HCT116 (cell line): ENCODE data around the gene NF2. TPM values are rescaled to one million over a fixed set of nuclear protein-coding genes. Genes with fewer than 3 reads are reported as not detected.

Source experiments
- ATAC-seq: fragments of 200-7000 bp; cut with Tn5 transposase; 2 replicates; pipeline ENCODE4 v1.9.1; 2020; ENCODE audit warnings: mild to moderate bottlenecking, moderate library complexity
- BruUV-seq: library from RNA; stranded (reverse); fragments of 400-500 nt; replicated peaks from 2 replicates; lab custom pipeline; 2021; lab: Mats Ljungman, UMichigan
- CTCF ChIA-PET: fragments of 300-600 bp; sonication (Branson Sonifier 250); formaldehyde crosslinking; loops from one replicate; lab custom pipeline; 2021; ENCODE audit warnings: antibody characterized with exemption; lab: Charles Lee
- POLR2A ChIA-PET: fragments of 300-600, 350-600 bp; sonication (Branson Sonifier 250); formaldehyde crosslinking; loops from one replicate; lab custom pipeline; 2021; ENCODE audit warnings: antibody characterized with exemption; lab: Charles Lee
- RAD21 ChIA-PET, 2 experiments: fragments of 300-600 bp; sonication (Branson Sonifier 250); formaldehyde crosslinking; loops; one replicate each; lab custom pipeline; 2023; ENCODE audit warnings: low total read pairs in 2 of 2; ENCODE audit not compliant: uncharacterized antibody in 2 of 2, unreplicated experiment in 2 of 2, low non-redundant PET in 1 of 2; lab: Charles Lee
- DNase-seq: peaks from one replicate; pipeline ENCODE4 v3.0.0-alpha.2; 2010; ENCODE audit warnings: low read depth, low spot score
- H2AFZ ChIP-seq: fragments of 200-600 bp; shearing (Covaris generic), sonication (generic); 2 replicates; pipeline ENCODE4 v1.6.1; 2017; ENCODE audit warnings: low read depth, mixed run types, mixed read lengths, antibody characterized with exemption, low read length; ENCODE audit not compliant: poor library complexity, severe bottlenecking
- H3K27ac ChIP-seq: 2 replicates; pipeline ENCODE4 v1.5.1; 2012; ENCODE audit warnings: low read depth, low read length
- H3K27me3 ChIP-seq: fragments of 200-600 bp; sonication (generic); 2 replicates; pipeline ENCODE4 v1.6.1; 2016; ENCODE audit warnings: mixed run types, low read length, mixed read lengths; ENCODE audit not compliant: insufficient read depth
- H3K36me3 ChIP-seq, 2 experiments: fragments of 200-500 bp in 1 of 2; fragments of 200-600 bp in 1 of 2; sonication (Bioruptor generic) in 1 of 2; sonication (generic) in 1 of 2; 2 replicates each; pipeline versions ENCODE4 v1.5.1 to v1.6.1; 2014 to 2016; ENCODE audit warnings: low read length in 2 of 2, inconsistent platforms in 1 of 2, mixed read lengths in 1 of 2, mixed run types in 1 of 2; ENCODE audit not compliant: insufficient read depth in 2 of 2, control insufficient read depth in 1 of 2
- H3K4me1 ChIP-seq, 2 experiments: fragments of 200-600 bp in 1 of 2; sonication (generic) in 1 of 2; 2 replicates each; pipeline versions ENCODE4 v1.5.1 to v1.6.1; 2012 to 2017; ENCODE audit warnings: low read length in 2 of 2, inconsistent platforms in 1 of 2, mild to moderate bottlenecking in 1 of 2, mixed read lengths in 1 of 2, mixed run types in 1 of 2, moderate library complexity in 1 of 2; ENCODE audit not compliant: insufficient read depth in 2 of 2, control insufficient read depth in 1 of 2
- H3K4me2 ChIP-seq: fragments of 200-600 bp; sonication (generic); 2 replicates; pipeline ENCODE4 v1.6.1; 2017; ENCODE audit warnings: mixed run types, low read length, mixed read lengths
- H3K4me3 ChIP-seq, 2 experiments: fragments of 200-600 bp in 1 of 2; sonication (generic) in 1 of 2; replicated peaks in 1 of 2; 2 replicates each; pipeline ENCODE4 v1.5.1; 2011 to 2016; ENCODE audit warnings: low read length in 2 of 2, control low read depth in 1 of 2, low read depth in 1 of 2, mild to moderate bottlenecking in 1 of 2, mixed read lengths in 1 of 2, mixed run types in 1 of 2
- H3K79me2 ChIP-seq: fragments of 200-600 bp; sonication (generic); 2 replicates; pipeline ENCODE4 v1.6.1; 2017; ENCODE audit warnings: mild to moderate bottlenecking, mixed run types, low read length, moderate library complexity, mixed read lengths; ENCODE audit not compliant: insufficient read depth
- H3K9ac ChIP-seq: fragments of 200-600 bp; sonication (generic); 2 replicates; pipeline ENCODE4 v1.6.1; 2016; ENCODE audit warnings: low read length, mixed read lengths
- H3K9me2 ChIP-seq: fragments of 200-600 bp; sonication (generic), shearing (Covaris generic); 2 replicates; pipeline ENCODE4 v1.6.1; 2017; ENCODE audit warnings: mixed run types, mild to moderate bottlenecking, moderate library complexity; ENCODE audit not compliant: insufficient read depth
- H3K9me3 ChIP-seq, 2 experiments: fragments of 200-500 bp in 1 of 2; fragments of 200-600 bp in 1 of 2; sonication (Bioruptor generic) in 1 of 2; sonication (generic) in 1 of 2; 2 replicates each; pipeline ENCODE4 v1.6.1; 2014 to 2017; ENCODE audit warnings: low read length in 2 of 2, mixed read lengths in 2 of 2, inconsistent platforms in 1 of 2, low read depth in 1 of 2, mild to moderate bottlenecking in 1 of 2, mixed run types in 1 of 2, moderate library complexity in 1 of 2; ENCODE audit not compliant: control insufficient read depth in 1 of 2, insufficient read depth in 1 of 2
- H4K20me1 ChIP-seq: fragments of 200-600 bp; sonication (generic), shearing (Covaris generic); 2 replicates; pipeline ENCODE4 v1.6.1; 2017; ENCODE audit warnings: mixed run types, mild to moderate bottlenecking, moderate library complexity; ENCODE audit not compliant: insufficient read depth
- CEBPB ChIP-seq: IDR thresholded peaks from 2 replicates; pipeline ENCODE4 v1.6.1; 2012; ENCODE audit warnings: low read depth
- EGR1 ChIP-seq: IDR thresholded peaks from 2 replicates; pipeline ENCODE4 v1.6.1; 2012; ENCODE audit warnings: low read depth
- ELF1 ChIP-seq: IDR thresholded peaks from 2 replicates; pipeline ENCODE4 v1.6.1; 2012; ENCODE audit warnings: low read depth, borderline replicate concordance
- EZH2 ChIP-seq: fragments of 200-600 bp; sonication (generic); IDR thresholded peaks from 2 replicates; pipeline ENCODE4 v1.6.1; 2017; ENCODE audit warnings: antibody characterized with exemption, mixed run types
- POLR2A ChIP-seq: IDR thresholded peaks from 2 replicates; pipeline ENCODE4 v1.7.0; 2011; ENCODE audit warnings: borderline replicate concordance; ENCODE audit not compliant: insufficient read depth, insufficient read length; ENCODE audit errors: extremely low read depth
- SP1 ChIP-seq: IDR thresholded peaks from 2 replicates; pipeline ENCODE4 v1.6.1; 2012; ENCODE audit warnings: low read depth
- SRF ChIP-seq: IDR thresholded peaks from 2 replicates; pipeline ENCODE4 v1.6.1; 2012; ENCODE audit warnings: low read depth
- ZNF274 ChIP-seq: fragments of 200-500 bp; sonication (Bioruptor generic); IDR thresholded peaks from 2 replicates; pipeline ENCODE4 v1.6.1; 2014; ENCODE audit warnings: mild to moderate bottlenecking, low read depth, low read length, inconsistent platforms
- intact Hi-C: fragments of 100-400 bp; cut with micrococcal nuclease; formaldehyde crosslinking; loops from 2 replicates; pipeline ENCODE4 v1.10.0; 2022
- total RNA-seq: library from RNA; stranded (reverse); gene quantifications from one replicate; pipeline ENCODE4 v1.2.1, GENCODE V29; 2021; ENCODE audit not compliant: unreplicated experiment
- TF ChIP-seq, protein P1 (sequence below): IDR thresholded peaks from 2 replicates; pipeline ENCODE4 v1.6.1; 2012
- TF ChIP-seq, protein P2 (sequence below): IDR thresholded peaks from 2 replicates; pipeline ENCODE4 v1.6.1; 2011; ENCODE audit warnings: mild to moderate bottlenecking, low read length, moderate library complexity; ENCODE audit not compliant: insufficient replicate concordance; ENCODE audit errors: extremely low read depth
- TF ChIP-seq, protein P3 (sequence below): IDR thresholded peaks from 2 replicates; pipeline ENCODE4 v1.6.1; 2012
- TF ChIP-seq, protein P4 (sequence below), 3 experiments: fragments of 200-600 bp in 1 of 3; sonication (generic) in 1 of 3; IDR thresholded peaks in 2 of 3; conservative IDR thresholded peaks in 1 of 3; 2 replicates each; pipeline ENCODE4 v1.5.1; 2012 to 2017; ENCODE audit warnings: low read depth in 2 of 3, low read length in 2 of 3, antibody characterized with exemption in 1 of 3, borderline replicate concordance in 1 of 3, control low read depth in 1 of 3, mild to moderate bottlenecking in 1 of 3, mixed read lengths in 1 of 3, mixed run types in 1 of 3, moderate library complexity in 1 of 3; ENCODE audit not compliant: insufficient read depth in 1 of 3

The NF2 gene
- total RNA-seq, 1 experiment from 2014 or later, result 70.2 TPM

DNA sequence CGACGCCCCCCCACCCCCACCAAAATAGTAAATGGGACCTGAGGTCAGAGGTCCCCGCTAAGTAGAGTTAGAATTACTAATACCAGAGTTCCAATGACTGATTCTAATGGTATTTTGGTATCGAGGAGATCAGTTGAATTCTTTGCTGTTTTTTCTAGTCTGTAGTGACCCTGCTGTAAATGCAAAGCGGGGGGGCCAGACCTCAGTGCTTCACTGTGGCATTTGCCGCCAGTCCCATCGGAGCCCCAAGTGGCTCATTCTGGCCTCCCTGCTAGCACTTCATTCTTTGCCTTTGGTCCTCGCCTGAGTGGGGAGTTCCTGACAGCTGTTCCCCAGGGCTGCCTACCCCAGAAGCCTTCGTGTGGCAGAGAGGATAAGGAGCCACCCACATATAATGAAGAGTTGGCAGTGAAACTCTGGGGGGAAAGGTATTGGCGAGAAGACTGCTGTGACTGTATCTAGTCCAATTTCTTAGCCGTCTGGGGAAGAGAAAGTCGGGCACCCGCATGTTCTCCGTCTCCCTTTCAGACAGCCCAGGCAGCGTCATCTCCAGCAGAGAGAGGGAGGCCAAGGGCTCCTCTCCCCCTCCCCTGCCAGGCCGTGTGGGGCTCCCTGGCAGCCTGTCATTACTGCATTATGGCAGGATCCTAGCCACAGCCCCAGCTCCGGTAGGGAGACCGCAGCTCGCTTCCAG lies 96.9 kb downstream of the NF2 start:
- intact Hi-C loops, result no loop called here
- BruUV-seq, result no TSS peak
- ChIA-PET CTCF (interaction anchor here (1.2 to 3.1 kb wide), 4 partner anchors 11 to 588 kb away, joined by 4 to 29 read pairs (median 20); no protein-coding TSS in a partner anchor), POLR2A (interaction anchor here (1.7 kb wide), 1 partner anchor 388 kb away, joined by 4 read pairs; no protein-coding TSS in a partner anchor), RAD21 (no interaction called here)
- peak overlapping the region; percentile 38; the same call in 1 of the 2 replicates for H3K27ac ChIP-seq
- H3K4me2 ChIP-seq, result peak overlapping the region; percentile 61
- H3K4me1 ChIP-seq, result peaks cover 36 to 41% of the 10 kb centered on the region in 2 experiments
- no peaks in the 10 kb centered on the region for H3K79me2 ChIP-seq
- no peak overlapping the region for H3K9ac ChIP-seq
- H3K27me3 ChIP-seq, result no peaks in the 10 kb centered on the region
- DNase-seq (no peak), ATAC-seq (no peak)
- H3K9me2 ChIP-seq, result no peaks in the 10 kb centered on the region
- no peak overlapping the region for H3K4me3 ChIP-seq
- no peaks in the 10 kb centered on the region for H3K36me3 ChIP-seq
- no peaks in the 10 kb centered on the region for H4K20me1 ChIP-seq
- no peaks in the 10 kb centered on the region for H3K9me3 ChIP-seq
- TF ChIP-seq EZH2, result no peak
- H2AFZ ChIP-seq, result no peak overlapping the region

DNA sequence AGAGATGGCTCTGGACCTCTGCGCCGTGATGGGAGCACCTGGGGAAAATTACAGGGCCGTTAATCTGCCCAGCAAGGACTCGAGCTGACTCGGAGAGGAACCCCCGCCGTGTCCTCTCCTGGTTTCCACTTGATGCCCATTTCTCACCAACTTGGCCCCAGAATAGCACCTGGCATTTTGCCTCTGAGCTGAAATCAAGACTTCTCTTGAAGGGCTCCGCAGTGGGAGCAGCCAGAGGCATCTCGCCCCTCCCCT lies 97.4 kb downstream of the NF2 start:
- no peak overlapping the region for H3K4me3 ChIP-seq
- H3K27me3 ChIP-seq, result no peaks in the 10 kb centered on the region
- TF ChIP-seq ELF1 (no peak), EGR1 (no peak), SRF (no peak), ZNF274 (no peak), POLR2A (no peak), SP1 (no peak), CEBPB (no peak), EZH2 (no peak)
- TF ChIP-seq, protein P1, sequence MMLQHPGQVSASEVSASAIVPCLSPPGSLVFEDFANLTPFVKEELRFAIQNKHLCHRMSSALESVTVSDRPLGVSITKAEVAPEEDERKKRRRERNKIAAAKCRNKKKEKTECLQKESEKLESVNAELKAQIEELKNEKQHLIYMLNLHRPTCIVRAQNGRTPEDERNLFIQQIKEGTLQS, result no peak
- TF ChIP-seq, protein P2, sequence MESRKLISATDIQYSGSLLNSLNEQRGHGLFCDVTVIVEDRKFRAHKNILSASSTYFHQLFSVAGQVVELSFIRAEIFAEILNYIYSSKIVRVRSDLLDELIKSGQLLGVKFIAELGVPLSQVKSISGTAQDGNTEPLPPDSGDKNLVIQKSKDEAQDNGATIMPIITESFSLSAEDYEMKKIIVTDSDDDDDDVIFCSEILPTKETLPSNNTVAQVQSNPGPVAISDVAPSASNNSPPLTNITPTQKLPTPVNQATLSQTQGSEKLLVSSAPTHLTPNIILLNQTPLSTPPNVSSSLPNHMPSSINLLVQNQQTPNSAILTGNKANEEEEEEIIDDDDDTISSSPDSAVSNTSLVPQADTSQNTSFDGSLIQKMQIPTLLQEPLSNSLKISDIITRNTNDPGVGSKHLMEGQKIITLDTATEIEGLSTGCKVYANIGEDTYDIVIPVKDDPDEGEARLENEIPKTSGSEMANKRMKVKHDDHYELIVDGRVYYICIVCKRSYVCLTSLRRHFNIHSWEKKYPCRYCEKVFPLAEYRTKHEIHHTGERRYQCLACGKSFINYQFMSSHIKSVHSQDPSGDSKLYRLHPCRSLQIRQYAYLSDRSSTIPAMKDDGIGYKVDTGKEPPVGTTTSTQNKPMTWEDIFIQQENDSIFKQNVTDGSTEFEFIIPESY, result no peak
- TF ChIP-seq, protein P3, sequence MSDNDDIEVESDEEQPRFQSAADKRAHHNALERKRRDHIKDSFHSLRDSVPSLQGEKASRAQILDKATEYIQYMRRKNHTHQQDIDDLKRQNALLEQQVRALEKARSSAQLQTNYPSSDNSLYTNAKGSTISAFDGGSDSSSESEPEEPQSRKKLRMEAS, result no peak
- TF ChIP-seq, protein P4, sequence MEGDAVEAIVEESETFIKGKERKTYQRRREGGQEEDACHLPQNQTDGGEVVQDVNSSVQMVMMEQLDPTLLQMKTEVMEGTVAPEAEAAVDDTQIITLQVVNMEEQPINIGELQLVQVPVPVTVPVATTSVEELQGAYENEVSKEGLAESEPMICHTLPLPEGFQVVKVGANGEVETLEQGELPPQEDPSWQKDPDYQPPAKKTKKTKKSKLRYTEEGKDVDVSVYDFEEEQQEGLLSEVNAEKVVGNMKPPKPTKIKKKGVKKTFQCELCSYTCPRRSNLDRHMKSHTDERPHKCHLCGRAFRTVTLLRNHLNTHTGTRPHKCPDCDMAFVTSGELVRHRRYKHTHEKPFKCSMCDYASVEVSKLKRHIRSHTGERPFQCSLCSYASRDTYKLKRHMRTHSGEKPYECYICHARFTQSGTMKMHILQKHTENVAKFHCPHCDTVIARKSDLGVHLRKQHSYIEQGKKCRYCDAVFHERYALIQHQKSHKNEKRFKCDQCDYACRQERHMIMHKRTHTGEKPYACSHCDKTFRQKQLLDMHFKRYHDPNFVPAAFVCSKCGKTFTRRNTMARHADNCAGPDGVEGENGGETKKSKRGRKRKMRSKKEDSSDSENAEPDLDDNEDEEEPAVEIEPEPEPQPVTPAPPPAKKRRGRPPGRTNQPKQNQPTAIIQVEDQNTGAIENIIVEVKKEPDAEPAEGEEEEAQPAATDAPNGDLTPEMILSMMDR (IDR thresholded peaks at IDR 0.05 in 2 of 3, conservative IDR thresholded peaks at IDR 0.05 in 1 of 3; ENCODE audit: borderline replicate concordance in 1 of 3, insufficient read depth in 1 of 3, low read depth in 2 of 3, low read length in 2 of 3), result no peak
- H4K20me1 ChIP-seq, result no peaks in the 10 kb centered on the region
- no peaks in the 10 kb centered on the region for H3K9me3 ChIP-seq
- H3K9me2 ChIP-seq, result no peaks in the 10 kb centered on the region
- no peak overlapping the region for H2AFZ ChIP-seq
- intact Hi-C loops, result loop anchor here (1.0 kb wide), 2 partner anchors 304 to 388 kb away; no protein-coding TSS in a partner anchor
- H3K4me1 ChIP-seq, result peaks cover 36 to 41% of the 10 kb centered on the region in 2 experiments
- no peaks in the 10 kb centered on the region for H3K36me3 ChIP-seq
- ATAC-seq (no peak), DNase-seq (no peak)
- no TSS peak for BruUV-seq
- POLR2A ChIA-PET, result interaction anchor here (1.7 kb wide), 1 partner anchor 388 kb away, joined by 4 read pairs; no protein-coding TSS in a partner anchor
- no peak overlapping the region for H3K9ac ChIP-seq
- RAD21 ChIA-PET, result interaction anchor here (0.6 to 1.0 kb wide), 5 partner anchors 11 to 388 kb away, joined by 3 to 6 read pairs (median 4); partner anchors contain the start of genes UQCR10 (in 1 of the 2) and ZMAT5 (in 1 of the 2)
- CTCF ChIA-PET, result interaction anchor here (0.7 to 3.1 kb wide), 9 partner anchors 9 to 587 kb away, joined by 3 to 29 read pairs (median 4); no protein-coding TSS in a partner anchor
- H3K79me2 ChIP-seq, result no peaks in the 10 kb centered on the region
- peak overlapping the region; percentile 61 for H3K4me2 ChIP-seq
- peak overlapping the region; percentile 38 for H3K27ac ChIP-seq
